GM19324 (cell line): ENCODE data around the gene SEC24A.
"Not testable (repeated sequence)": the region's sequence is repeated elsewhere in the genome, so short reads cannot be mapped to it uniquely, and the experiment has no call there.

Experiments
- ATAC-seq: cut with Tn5 transposase; IDR thresholded peaks from one replicate; pipeline ENCODE4 v1.9.1; 2021; ENCODE audit warnings: mild to moderate bottlenecking, moderate library complexity; ENCODE audit not compliant: unreplicated experiment, low FRiP score

The SEC24A gene

GRCh38 chr5:134648425-134649162 is at the start of gene SEC24A:
TSS of gene SEC24A (plus strand) at chr5:134648785. CDS start at chr5:134649077, 292 bp downstream.
- peak; percentile 85 for ATAC-seq

- not testable (repeated sequence) for ATAC-seq
These were observed 48.8 kb upstream of the SEC24A start for GRCh38 chr5:134599820-134600219.

GRCh38 chr5:134600600-134600999 is 48.0 kb upstream of the SEC24A start:
- no peak for ATAC-seq

- no peak for ATAC-seq
These were observed 45.5 kb upstream of the SEC24A start for GRCh38 chr5:134603059-134603458.

- ATAC-seq = no peak
These were observed 43.7 kb upstream of the SEC24A start for GRCh38 chr5:134604908-134605307.

- no peak for ATAC-seq
These were observed 41.9 kb upstream of the SEC24A start for GRCh38 chr5:134606726-134607125.

DNA sequence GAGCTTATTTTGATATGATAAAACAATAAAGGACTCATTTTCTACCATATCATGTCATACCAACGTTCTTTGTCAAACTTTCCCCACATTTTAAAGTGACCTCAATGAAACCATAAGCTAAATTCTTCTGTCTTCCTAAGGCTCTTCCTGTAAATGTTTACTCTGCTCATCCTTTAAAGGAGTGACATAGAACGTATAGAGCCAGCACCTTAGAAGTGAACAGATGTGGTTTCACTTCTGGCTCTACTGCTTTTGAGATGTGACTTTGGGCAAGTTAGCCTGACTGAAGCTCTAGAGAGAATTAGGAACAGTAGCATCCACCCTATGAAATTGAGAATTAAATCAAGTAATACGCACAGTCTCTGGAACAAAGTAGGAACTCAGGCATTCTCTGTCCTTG is 40.0 kb upstream of the SEC24A start:
- peak; percentile 22 for ATAC-seq

- peak; percentile 43 for ATAC-seq
These were observed 39.2 kb upstream of the SEC24A start for GRCh38 chr5:134609232-134609851.

GRCh38 chr5:134610725-134611124 is 37.9 kb upstream of the SEC24A start:
- ATAC-seq = no peak

GRCh38 chr5:134611515-134611914 is 37.1 kb upstream of the SEC24A start:
- no peak for ATAC-seq

DNA sequence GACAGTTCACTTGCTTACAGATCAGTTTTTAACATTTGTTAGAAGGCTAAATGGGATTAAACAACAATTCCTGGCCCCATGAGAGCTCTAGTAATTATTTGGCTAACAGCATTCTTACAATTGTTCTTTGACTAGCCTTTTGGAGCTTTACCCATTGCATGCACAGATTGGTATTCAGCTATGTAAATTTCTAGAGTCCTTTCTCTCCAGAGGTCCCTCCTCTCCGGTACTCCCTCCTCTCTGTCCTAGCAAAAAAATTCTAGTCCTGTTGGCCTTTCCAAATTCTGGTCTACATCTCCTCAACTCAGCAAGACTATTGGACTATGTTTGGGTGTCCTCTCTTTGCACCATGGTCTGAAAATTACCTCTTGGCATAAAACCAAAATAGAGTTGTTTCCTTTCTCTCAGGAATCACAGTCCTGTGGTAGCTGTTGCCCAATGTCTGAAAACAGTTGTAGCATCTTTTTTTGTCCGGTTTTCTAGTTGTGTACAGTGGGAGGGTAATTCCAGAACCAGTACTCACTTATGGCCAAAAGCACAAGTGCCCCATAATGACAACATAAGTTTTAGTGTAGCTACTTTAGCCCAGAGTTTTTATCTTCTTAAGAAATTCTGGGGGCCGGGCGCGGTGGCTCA is 34.0 kb upstream of the SEC24A start:
- no peak for ATAC-seq

GRCh38 chr5:134620634-134621033 is 28.0 kb upstream of the SEC24A start:
- no peak for ATAC-seq

GRCh38 chr5:134625559-134625958 is 23.0 kb upstream of the SEC24A start:
- ATAC-seq = no peak

DNA sequence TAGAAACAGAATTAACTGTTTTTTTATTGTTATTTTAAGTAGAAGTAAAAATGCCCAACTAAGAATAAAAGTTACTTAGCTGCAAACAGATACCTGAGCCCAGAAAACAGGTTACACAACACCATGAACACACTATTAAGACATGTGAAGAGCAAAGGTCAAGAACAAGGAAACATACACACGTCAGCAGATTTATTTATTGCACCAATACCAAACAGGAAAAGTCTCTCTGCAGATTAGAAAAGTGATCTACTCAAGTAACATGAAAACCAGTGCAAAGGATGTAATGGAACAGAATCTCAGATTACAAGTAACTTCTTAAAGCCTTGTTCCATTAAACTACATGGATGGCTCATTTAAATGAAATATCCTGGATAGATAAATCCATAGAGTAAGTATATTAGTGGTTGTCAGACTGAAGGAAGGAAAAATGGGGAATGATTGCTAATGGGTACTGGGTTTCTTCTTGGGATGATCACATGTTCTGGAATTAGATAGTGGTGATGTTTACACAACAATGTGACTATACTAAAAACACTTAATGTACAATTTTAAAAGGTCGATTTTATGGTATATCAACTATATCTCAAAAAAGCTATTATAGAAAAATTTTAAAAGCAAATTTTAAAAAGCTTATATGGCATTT is 22.1 kb upstream of the SEC24A start:
- no peak for ATAC-seq

- ATAC-seq = no peak
These were observed 14.4 kb upstream of the SEC24A start for GRCh38 chr5:134634227-134634626.

DNA sequence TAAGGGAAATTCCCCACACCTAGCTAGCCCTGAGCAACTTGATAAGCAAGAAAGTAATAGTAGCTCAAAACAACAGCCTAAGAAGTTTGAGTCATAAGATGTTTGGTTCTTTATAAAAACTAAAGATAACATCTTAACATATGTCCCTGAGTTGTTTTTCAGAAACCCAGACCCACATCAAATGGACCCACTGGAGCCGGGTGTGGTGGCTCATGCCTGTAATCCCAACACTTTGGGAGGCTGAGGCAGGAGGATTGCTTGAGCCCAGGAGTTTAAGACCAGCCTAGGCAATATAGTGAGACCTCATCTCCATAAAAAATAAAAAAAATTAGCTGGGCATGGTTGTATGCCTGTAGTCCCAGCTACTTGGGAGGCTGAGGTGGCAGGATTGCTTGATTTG is 13.2 kb upstream of the SEC24A start:
- ATAC-seq = not testable (repeated sequence)

DNA sequence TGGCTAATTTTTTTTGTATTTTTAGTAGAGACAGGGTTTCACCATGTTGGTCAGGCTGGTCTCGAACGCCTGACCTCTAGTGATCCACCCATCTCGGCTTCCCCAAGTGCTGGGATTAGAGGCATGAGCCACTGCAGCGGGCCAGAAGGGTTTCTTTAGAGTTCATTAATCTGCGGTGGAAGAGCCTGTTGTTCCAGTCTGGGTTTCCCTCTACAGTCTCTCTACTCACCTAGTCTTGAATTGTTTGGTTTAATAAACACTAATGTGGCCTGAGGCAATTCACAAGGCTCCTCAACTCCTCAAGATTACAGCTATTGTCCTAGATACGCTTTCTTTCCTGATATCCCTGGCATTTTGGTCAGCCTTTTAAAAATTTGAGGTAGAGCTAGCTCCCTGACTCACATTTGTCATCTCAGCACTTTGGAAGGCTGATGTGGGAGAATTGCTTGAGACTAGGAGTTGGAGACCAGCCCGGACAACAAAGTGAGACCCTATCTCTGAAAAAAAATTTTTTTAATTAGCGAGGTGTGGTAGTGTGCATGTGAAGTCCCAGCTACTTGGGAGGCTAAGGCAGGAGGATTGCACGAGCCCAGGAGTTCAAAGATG is 11.4 kb upstream of the SEC24A start:
- no peak for ATAC-seq

DNA sequence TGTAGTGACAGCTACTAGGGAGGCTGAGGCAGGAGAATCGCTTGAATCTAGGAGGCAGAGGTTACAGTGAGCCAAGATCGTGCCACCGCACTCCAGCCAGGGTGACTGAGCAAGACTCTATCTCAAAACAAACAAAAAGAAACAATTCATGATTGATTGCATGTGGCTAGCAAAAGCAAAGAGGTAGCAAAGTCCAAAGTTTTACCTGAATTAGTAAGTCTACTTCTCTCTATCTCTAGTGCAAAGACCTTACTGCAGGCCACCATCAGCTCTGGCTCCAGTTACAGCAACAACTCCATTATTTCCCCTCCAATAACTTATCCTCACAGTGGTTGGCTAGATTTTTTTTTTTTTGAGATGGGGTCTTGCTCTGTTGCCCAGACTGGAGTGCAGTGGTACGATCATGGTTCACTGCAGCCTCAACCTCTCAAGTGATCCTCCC is 9.8 kb upstream of the SEC24A start:
- ATAC-seq = no peak

DNA sequence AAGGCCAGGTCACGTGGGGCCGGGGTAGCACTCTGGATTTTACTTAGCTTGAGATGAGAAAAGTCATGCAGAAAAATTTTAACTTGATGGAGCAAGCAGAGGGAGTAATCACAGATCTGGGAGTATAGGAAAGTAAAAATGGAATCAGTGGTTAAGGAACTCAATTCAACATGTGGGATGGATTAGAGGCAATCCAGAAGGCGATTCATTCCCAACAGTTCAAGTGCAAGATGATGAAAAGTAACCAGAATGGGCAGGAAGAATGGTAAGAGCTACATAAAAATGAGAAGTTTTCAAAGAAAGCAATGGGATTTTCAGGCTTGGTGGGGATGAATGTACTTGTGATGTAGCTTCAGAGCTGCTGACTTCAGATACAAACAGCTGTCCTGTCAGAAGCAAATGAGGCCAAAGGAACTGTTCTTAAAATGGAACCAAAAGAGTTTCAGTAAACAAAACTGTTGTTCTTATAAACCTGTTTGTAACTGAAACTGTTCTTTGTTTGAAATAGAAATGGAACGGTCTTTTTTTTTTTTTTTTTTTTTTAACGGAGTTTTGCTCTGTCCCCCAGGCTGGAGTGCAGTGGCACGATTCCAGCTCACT is 5.6 kb upstream of the SEC24A start:
- ATAC-seq = peak; percentile 47

DNA sequence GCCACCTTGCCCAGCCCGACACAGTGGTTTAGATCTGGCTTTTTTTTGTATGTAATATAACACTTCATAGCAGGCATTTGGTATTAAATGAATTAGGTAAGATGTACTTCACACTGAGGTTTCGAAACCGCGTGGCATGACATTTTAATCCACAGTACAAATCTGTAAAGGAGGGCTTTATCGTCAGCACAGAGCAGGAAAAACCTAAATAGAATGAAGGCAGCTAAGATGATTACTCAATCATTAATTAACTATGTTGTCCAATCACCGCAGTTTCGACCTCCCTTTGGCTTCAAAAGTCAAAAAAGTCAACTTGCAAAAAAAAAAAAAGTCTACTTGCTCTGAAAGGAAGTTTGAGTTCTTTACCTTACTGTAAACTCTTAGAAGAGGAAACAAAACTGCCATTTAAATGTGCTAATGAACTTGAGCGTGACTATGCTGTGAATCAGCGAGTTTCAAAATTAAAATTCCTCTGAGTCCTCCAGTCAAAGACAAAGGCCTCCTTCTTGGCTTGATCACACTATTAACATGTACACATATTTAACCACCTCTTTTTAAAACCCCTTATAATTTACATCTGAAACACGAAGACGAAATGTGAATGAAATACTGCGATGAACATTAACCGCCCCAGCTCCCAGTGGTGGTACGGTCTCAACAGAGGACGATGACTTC is 698 bp upstream of the SEC24A start:
- ATAC-seq = peak; percentile 38
